PC-3 (cell line): ENCODE results near the gene C1orf141.

Source experiments
- EZH2 ChIP-seq: fragments of 300-600 bp; sonication (generic); IDR thresholded peaks from one replicate; pipeline ENCODE4 v1.6.1; 2017; ENCODE audit warnings: antibody characterized with exemption, mild to moderate bottlenecking, low read length; ENCODE audit not compliant: unreplicated experiment
- EZH2phosphoT487 ChIP-seq: fragments of 300-600 bp; sonication (generic); IDR thresholded peaks from 2 replicates; pipeline ENCODE4 v1.6.1; 2018; ENCODE audit warnings: mild to moderate bottlenecking, antibody characterized with exemption, low read length, borderline replicate concordance
- TF ChIP-seq, protein P1 (sequence below): fragments of 300-600 bp; sonication (generic); conservative IDR thresholded peaks from 2 replicates; pipeline ENCODE4 v1.5.1; 2017; ENCODE audit warnings: antibody characterized with exemption, low read depth, mild to moderate bottlenecking, low read length

DNA sequence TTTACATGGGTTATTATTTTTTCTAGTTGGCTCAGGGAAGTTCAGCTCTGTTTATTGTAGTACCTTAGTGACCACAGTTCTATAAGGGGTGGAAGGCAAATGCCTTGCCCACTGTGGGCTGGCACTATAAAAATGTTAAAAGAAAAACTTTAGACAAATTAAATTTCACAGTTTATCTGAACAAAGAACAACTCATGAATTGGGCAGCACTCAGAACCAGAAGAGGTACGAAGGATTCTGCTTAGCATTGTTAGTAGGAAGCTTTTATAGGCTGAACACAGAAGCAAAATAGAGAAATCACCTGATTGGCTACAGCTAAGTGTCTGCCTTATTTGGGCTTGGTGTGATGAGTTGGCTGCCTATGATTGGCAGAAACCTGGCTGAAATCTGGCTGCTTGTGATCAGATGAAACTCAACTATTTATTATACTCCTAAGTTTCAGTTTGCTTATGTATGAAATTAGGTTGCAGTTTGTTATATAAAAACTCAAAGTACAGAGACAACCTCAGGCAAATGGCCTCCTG lies 45.0 kb downstream of the C1orf141 start:
- TF ChIP-seq, protein P1, sequence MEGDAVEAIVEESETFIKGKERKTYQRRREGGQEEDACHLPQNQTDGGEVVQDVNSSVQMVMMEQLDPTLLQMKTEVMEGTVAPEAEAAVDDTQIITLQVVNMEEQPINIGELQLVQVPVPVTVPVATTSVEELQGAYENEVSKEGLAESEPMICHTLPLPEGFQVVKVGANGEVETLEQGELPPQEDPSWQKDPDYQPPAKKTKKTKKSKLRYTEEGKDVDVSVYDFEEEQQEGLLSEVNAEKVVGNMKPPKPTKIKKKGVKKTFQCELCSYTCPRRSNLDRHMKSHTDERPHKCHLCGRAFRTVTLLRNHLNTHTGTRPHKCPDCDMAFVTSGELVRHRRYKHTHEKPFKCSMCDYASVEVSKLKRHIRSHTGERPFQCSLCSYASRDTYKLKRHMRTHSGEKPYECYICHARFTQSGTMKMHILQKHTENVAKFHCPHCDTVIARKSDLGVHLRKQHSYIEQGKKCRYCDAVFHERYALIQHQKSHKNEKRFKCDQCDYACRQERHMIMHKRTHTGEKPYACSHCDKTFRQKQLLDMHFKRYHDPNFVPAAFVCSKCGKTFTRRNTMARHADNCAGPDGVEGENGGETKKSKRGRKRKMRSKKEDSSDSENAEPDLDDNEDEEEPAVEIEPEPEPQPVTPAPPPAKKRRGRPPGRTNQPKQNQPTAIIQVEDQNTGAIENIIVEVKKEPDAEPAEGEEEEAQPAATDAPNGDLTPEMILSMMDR = no peak
- TF ChIP-seq EZH2 = no peak
- no peak for TF ChIP-seq EZH2phosphoT487
